GM23248 (cell line): ENCODE data around the gene C2orf66. TPM values are rescaled to one million over a fixed set of nuclear protein-coding genes. Genes with fewer than 3 reads are reported as not detected.

Source experiments
- DNase-seq: peaks from one replicate; pipeline ENCODE4 v3.0.0-alpha.2; 2015
- H2AFZ ChIP-seq: fragments of 200-600 bp; sonication (generic); 2 replicates; pipeline ENCODE4 v1.6.1; 2016; ENCODE audit warnings: antibody characterized with exemption
- H3F3A ChIP-seq: fragments of 200-600 bp; sonication (generic); 2 replicates; pipeline ENCODE4 v1.6.1; 2016; ENCODE audit warnings: mild to moderate bottlenecking, antibody characterized with exemption, mixed run types; ENCODE audit not compliant: insufficient read depth
- H3K27ac ChIP-seq: fragments of 200-600 bp; sonication (generic); 2 replicates; pipeline ENCODE4 v1.5.1; 2016; ENCODE audit warnings: mild to moderate bottlenecking
- H3K27me3 ChIP-seq: fragments of 200-600 bp; sonication (generic); replicated peaks from 2 replicates; pipeline ENCODE4 v1.6.1; 2016; ENCODE audit warnings: mild to moderate bottlenecking; ENCODE audit not compliant: insufficient read depth
- H3K36me3 ChIP-seq: fragments of 200-600 bp; sonication (generic); 2 replicates; pipeline ENCODE4 v1.6.1; 2016; ENCODE audit warnings: low read depth, mild to moderate bottlenecking
- H3K4me1 ChIP-seq: fragments of 200-600 bp; sonication (generic); 2 replicates; pipeline ENCODE4 v1.6.1; 2016; ENCODE audit warnings: mild to moderate bottlenecking; ENCODE audit not compliant: insufficient read depth
- H3K4me2 ChIP-seq: fragments of 200-600 bp; sonication (generic); one replicate; pipeline ENCODE4 v1.6.1; 2016; ENCODE audit warnings: mild to moderate bottlenecking; ENCODE audit not compliant: unreplicated experiment
- H3K4me3 ChIP-seq: fragments of 200-600 bp; sonication (generic); 2 replicates; pipeline ENCODE4 v1.5.1; 2016; ENCODE audit warnings: mild to moderate bottlenecking
- H3K79me2 ChIP-seq: fragments of 200-600 bp; sonication (generic); 2 replicates; pipeline ENCODE4 v1.6.1; 2016; ENCODE audit warnings: mild to moderate bottlenecking; ENCODE audit not compliant: insufficient read depth
- H3K9ac ChIP-seq: fragments of 200-600 bp; sonication (generic); 2 replicates; pipeline ENCODE4 v1.6.1; 2016; ENCODE audit warnings: mild to moderate bottlenecking
- H3K9me2 ChIP-seq: fragments of 200-600 bp; sonication (generic); 2 replicates; pipeline ENCODE4 v1.6.1; 2016; ENCODE audit warnings: mixed run types, mild to moderate bottlenecking, moderate library complexity; ENCODE audit not compliant: insufficient read depth
- H3K9me3 ChIP-seq: fragments of 200-600 bp; sonication (generic); one replicate; pipeline ENCODE4 v1.6.1; 2017; ENCODE audit warnings: low read depth
- H4K20me1 ChIP-seq: fragments of 200-600 bp; sonication (generic); 2 replicates; pipeline ENCODE4 v1.6.0; 2016; ENCODE audit not compliant: insufficient read depth
- EZH2 ChIP-seq: fragments of 200-600 bp; sonication (generic); IDR thresholded peaks from 2 replicates; pipeline ENCODE4 v1.6.1; 2018; ENCODE audit warnings: antibody characterized with exemption, mild to moderate bottlenecking; ENCODE audit not compliant: insufficient read depth, poor library complexity, severe bottlenecking
- EZH2phosphoT487 ChIP-seq: fragments of 200-600 bp; sonication (generic); IDR thresholded peaks from 2 replicates; pipeline ENCODE4 v1.6.1; 2018; ENCODE audit warnings: antibody characterized with exemption, moderate library complexity, mild to moderate bottlenecking, low read depth; ENCODE audit not compliant: insufficient read depth
- WGBS, 2 experiments: methylation state at CpG; one replicate each; pipeline ENCODE4 v1.1.6; 2015 to 2017; ENCODE audit warnings: low lambda C conversion rate in 2 of 2, low coverage in 1 of 2; ENCODE audit errors: missing lambda C conversion rate in 2 of 2; 5-methylcytosine and 5-hydroxymethylcytosine counted together
- in situ Hi-C: fragments of 300-500 bp; cut with MboI; formaldehyde crosslinking; loops from 2 replicates; pipeline ENCODE4 v1.15.0; 2020
- polyA plus RNA-seq: library from polyadenylated mRNA; unstranded; fragments of >200 nt; fragmentation: Nextera tagmentation; extraction: Ambion mirVana; gene quantifications from 2 replicates; pipeline ENCODE4 v1.2.1, GENCODE V29; 2016
- total RNA-seq: library from RNA; depleted of rRNA; stranded (reverse); fragments of >200 nt; shearing (Covaris generic); gene quantifications from 2 replicates; pipeline ENCODE4 v1.2.3, GENCODE V29; 2014

Gene C2orf66
- total and polyA plus RNA-seq, 2 experiments from 2014 or later = 0.25 TPM; not detected in 1

DNA sequence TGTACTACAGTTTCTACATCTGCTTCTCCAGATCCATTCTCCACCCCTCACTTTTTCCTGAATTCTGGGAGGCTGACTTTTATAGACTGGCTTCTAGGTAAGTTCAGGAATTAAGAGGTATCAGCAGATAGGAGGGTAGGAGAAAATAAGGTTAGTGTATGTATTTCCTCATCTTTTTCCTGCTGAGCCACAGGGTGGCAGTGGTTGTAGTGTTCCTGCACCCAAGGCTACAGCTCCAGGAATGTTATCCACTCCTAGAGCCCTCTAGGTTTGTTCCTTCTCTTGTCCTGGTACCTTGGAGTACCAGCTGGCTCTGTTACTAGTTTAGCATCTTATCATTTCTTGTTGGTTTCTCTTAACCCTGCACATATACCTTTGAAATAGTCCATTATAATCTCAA lies 40.7 kb upstream of the C2orf66 start:
- H3K4me1 ChIP-seq = no peaks in the 10 kb centered on the region
- peak; percentile 60 for DNase-seq
- H3K4me3 ChIP-seq = no peak overlapping the region
- H3K9me2 ChIP-seq = no peaks in the 10 kb centered on the region
- no peaks in the 10 kb centered on the region for H3K9me3 ChIP-seq
- H3K4me2 ChIP-seq = no peak overlapping the region
- no peaks in the 10 kb centered on the region for H4K20me1 ChIP-seq
- no peaks in the 10 kb centered on the region for H3K27me3 ChIP-seq
- no peak for TF ChIP-seq EZH2
- no peak for TF ChIP-seq EZH2phosphoT487
- H3K36me3 ChIP-seq = no peaks in the 10 kb centered on the region
- no peak overlapping the region for H3K27ac ChIP-seq
- no peaks in the 10 kb centered on the region for H3K79me2 ChIP-seq
- no peak overlapping the region for H3K9ac ChIP-seq
- no peak overlapping the region for H2AFZ ChIP-seq
- no peaks in the 10 kb centered on the region for H3F3A ChIP-seq
- in situ Hi-C loops = no loop called here

DNA sequence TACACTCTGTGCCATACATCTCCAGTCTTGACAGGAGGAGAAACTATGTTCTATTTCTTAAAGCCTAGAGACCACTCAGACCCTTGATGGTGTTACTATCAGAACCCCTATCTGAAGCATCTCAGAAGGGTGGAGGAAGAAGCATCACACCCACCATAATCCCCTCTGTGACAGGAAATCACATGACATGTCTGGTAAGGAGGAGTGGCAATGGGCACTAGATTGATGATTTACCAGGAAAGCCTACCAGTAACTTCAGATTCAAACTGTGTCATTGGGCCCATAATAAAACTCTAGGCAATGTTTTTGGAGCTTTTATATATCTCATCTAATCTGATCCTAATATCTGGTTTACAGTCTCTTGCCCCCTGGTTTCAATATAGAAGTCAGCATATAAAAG lies 37.1 kb upstream of the C2orf66 start:
- in situ Hi-C loops = no loop called here

DNA sequence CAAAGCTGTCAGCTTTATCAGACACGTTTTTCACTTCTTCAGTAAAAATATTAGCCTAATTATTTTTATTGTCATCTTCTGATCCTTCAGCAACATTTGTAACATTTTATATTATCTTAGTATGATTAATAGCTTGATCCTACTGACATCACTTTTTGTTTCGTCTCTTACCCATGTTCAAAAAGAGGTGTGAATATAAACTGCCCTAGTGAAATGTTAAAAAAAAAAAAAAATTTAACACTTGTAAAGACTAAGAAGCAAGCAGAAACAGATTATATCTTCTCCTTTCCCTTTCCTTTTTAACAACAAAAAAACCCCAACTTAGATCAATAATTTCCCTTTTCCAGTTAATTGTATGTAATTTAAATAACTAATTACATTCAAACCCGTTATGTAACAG lies 36.2 kb upstream of the C2orf66 start:
- Histone ChIP-seq H3K79me2 (no peaks in the 10 kb centered on the region), H3K27me3 (no peaks in the 10 kb centered on the region), H3K36me3 (no peaks in the 10 kb centered on the region), H3K9me2 (no peaks in the 10 kb centered on the region), H3K4me3 (no peak overlapping the region), H3K4me1 (no peaks in the 10 kb centered on the region), H3F3A (no peaks in the 10 kb centered on the region), H2AFZ (no peak overlapping the region), H3K4me2 (no peak overlapping the region), H3K9me3 (no peaks in the 10 kb centered on the region), H3K27ac (no peak overlapping the region), H4K20me1 (no peaks in the 10 kb centered on the region), H3K9ac (no peak overlapping the region)
- TF ChIP-seq EZH2 = no peak
- TF ChIP-seq EZH2phosphoT487 = no peak
- in situ Hi-C loops = no loop called here
- DNase-seq = no peak
- WGBS, 2 experiments = 82 to 85% methylated on average over 3 of the region's 3 CpGs

More for the DNA sequence above, 37.1 kb upstream of the C2orf66 start:
- no peak for TF ChIP-seq EZH2phosphoT487
- no peak for TF ChIP-seq EZH2
- DNase-seq = no peak
- Histone ChIP-seq H2AFZ (no peak overlapping the region), H3K4me3 (no peak overlapping the region), H3K9ac (no peak overlapping the region), H3K79me2 (no peaks in the 10 kb centered on the region), H3F3A (no peaks in the 10 kb centered on the region), H3K9me3 (no peaks in the 10 kb centered on the region), H3K4me1 (no peaks in the 10 kb centered on the region), H4K20me1 (no peaks in the 10 kb centered on the region), H3K27me3 (no peaks in the 10 kb centered on the region), H3K4me2 (no peak overlapping the region), H3K9me2 (no peaks in the 10 kb centered on the region), H3K27ac (no peak overlapping the region), H3K36me3 (no peaks in the 10 kb centered on the region)

DNA sequence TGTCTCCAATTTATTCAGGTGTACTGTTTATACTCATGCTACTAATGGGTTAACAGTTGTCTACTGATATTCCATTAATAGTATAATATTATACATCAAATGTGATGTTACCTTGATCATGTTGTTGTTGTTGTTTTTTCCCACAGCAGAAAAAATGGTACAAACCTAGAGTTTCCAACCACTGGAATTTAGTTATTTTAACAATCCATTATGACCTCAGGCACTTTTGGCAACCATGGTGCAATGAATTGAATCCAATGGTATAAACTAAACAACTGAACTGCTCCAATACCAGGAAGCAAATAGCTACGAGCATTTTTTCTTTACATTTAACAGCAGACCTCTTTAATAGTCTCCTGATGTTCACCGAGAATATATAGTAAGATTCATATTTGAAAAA lies 31.0 kb upstream of the C2orf66 start:
- Histone ChIP-seq H3F3A (no peaks in the 10 kb centered on the region), H3K27ac (no peak overlapping the region), H2AFZ (no peak overlapping the region), H3K79me2 (no peaks in the 10 kb centered on the region), H3K9me3 (no peaks in the 10 kb centered on the region), H4K20me1 (no peaks in the 10 kb centered on the region), H3K36me3 (no peaks in the 10 kb centered on the region), H3K9me2 (no peaks in the 10 kb centered on the region), H3K4me2 (no peak overlapping the region), H3K4me3 (no peak overlapping the region), H3K27me3 (no peaks in the 10 kb centered on the region), H3K9ac (no peak overlapping the region), H3K4me1 (peaks cover 10% of the 10 kb centered on the region)
- no peak for DNase-seq
- 74 to 78% methylated on average over 2 of the region's 2 CpGs for WGBS, 2 experiments
- TF ChIP-seq EZH2phosphoT487 (no peak), EZH2 (no peak)
- in situ Hi-C loops = no loop called here

DNA sequence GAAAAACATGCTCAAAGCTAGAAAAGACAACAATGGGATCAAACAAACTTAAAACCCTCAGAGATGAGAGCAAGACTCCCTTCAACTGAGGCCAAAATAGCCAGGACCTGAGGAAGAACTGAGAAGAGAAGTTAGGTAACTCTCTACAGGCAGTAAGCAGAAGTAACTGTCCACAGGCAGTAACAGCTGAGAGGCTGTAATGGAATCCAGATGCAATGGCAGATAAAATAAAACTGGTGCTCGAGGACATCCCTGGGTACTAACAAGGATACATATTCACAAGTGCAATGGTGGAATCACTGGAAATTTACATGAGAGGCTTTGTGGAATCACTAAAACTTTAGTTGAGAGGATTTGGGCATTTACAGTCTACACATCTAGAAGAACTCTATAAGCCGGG lies 30.4 kb upstream of the C2orf66 start:
- no peak for TF ChIP-seq EZH2phosphoT487
- no peak for TF ChIP-seq EZH2
- no peak overlapping the region for H3K9ac ChIP-seq
- no peak overlapping the region for H2AFZ ChIP-seq
- H3K79me2 ChIP-seq = no peaks in the 10 kb centered on the region
- no peak overlapping the region for H3K27ac ChIP-seq
- H3K9me2 ChIP-seq = no peaks in the 10 kb centered on the region
- no peaks in the 10 kb centered on the region for H3K36me3 ChIP-seq
- H3K4me3 ChIP-seq = no peak overlapping the region
- no peaks in the 10 kb centered on the region for H3F3A ChIP-seq
- no peak overlapping the region for H3K4me2 ChIP-seq
- WGBS, 2 experiments = 75 to 79% methylated on average over 2 of the region's 2 CpGs
- no peak for DNase-seq
- in situ Hi-C loops = no loop called here
- H3K9me3 ChIP-seq = no peaks in the 10 kb centered on the region
- H4K20me1 ChIP-seq = no peaks in the 10 kb centered on the region
- peaks cover 10% of the 10 kb centered on the region for H3K4me1 ChIP-seq
- no peaks in the 10 kb centered on the region for H3K27me3 ChIP-seq
